Measurements from ENCODE around the gene ADGRE2.

ADGRE2 gene

GRCh38 chr19:14718522-14719116, 59.7 kb downstream of the ADGRE2 start:
- Histone ChIP-seq H3K4ac (ENCODE audit: low read length) (no peak overlapping the region), H4K8ac (ENCODE audit: low read depth, low read length) (no peak overlapping the region), H3K4me1 (ENCODE audit: control insufficient read depth in 2 of 2, insufficient read depth in 1 of 2, low read depth in 1 of 2, low read length in 2 of 2) (no peaks in the 10 kb centered on the region), H3K9me3 (replicated peaks in 1 of 2; ENCODE audit: control insufficient read depth in 2 of 2, insufficient read depth in 1 of 2, low read depth in 1 of 2, low read length in 2 of 2) (peaks cover 47 to 92% of the 10 kb centered on the region in 2 donors), H2AK5ac (ENCODE audit: low read depth, low read length) (no peak overlapping the region), H3K4me2 (ENCODE audit: insufficient read depth, low read length, poor library complexity, severe bottlenecking) (no peak overlapping the region), H3K4me3 (ENCODE audit: low read length in 2 of 2) (no peak overlapping the region), H3K18ac (ENCODE audit: low read length) (no peak overlapping the region), H2BK15ac (ENCODE audit: low read length) (no peak overlapping the region), H3K9ac (ENCODE audit: low read depth, low read length, poor library complexity) (no peak overlapping the region), H2BK5ac (ENCODE audit: low read length) (no peak overlapping the region), H2AFZ (ENCODE audit: low read length) (no peak overlapping the region), H2BK12ac (ENCODE audit: low read length) (no peak overlapping the region), H3K27me3 (ENCODE audit: control insufficient read depth in 3 of 3, insufficient read depth in 3 of 3, low read depth in 1 of 3, low read length in 3 of 3) (no peaks in the 10 kb centered on the region), H3K79me1 (ENCODE audit: low read depth, low read length) (no peaks in the 10 kb centered on the region), H2BK120ac (ENCODE audit: low read depth, low read length) (no peak overlapping the region), H3K36me3 (replicated peaks in 1 of 2; ENCODE audit: control insufficient read depth in 2 of 2, insufficient read depth in 2 of 2, low read length in 2 of 2) (peaks cover 28 to 84% of the 10 kb centered on the region in 2 donors), H3K27ac (replicated peaks; ENCODE audit: low read length) (no peak overlapping the region), H4K91ac (ENCODE audit: low read depth, low read length, poor library complexity) (no peak overlapping the region), H3K14ac (ENCODE audit: low read length) (no peak overlapping the region), H3K23ac (ENCODE audit: low read depth, low read length, poor library complexity) (no peak overlapping the region)
- no peak for DNase-seq (ENCODE audit: low spot score)
- no CpG with 5 or more reads among the region's 18 CpGs for WGBS, 2 donors (ENCODE audit: extremely low coverage in 2 of 2, insufficient read length in 2 of 2, insufficient replicate concordance in 1 of 2)

GRCh38 chr19:14715841-14716240, 62.5 kb downstream of the ADGRE2 start:
- H3K18ac ChIP-seq (ENCODE audit: low read length) = no peak overlapping the region
- no peak overlapping the region for H3K23ac ChIP-seq (ENCODE audit: low read depth, low read length, poor library complexity)
- no peak overlapping the region for H3K4ac ChIP-seq (ENCODE audit: low read length)
- H2AK5ac ChIP-seq (ENCODE audit: low read depth, low read length) = no peak overlapping the region
- no peak overlapping the region for H2BK12ac ChIP-seq (ENCODE audit: low read length)
- H3K4me1 ChIP-seq (ENCODE audit: control insufficient read depth in 2 of 2, insufficient read depth in 1 of 2, low read depth in 1 of 2, low read length in 2 of 2) = no peaks in the 10 kb centered on the region
- H3K27ac ChIP-seq (replicated peaks; ENCODE audit: low read length) = no peak overlapping the region
- H4K8ac ChIP-seq (ENCODE audit: low read depth, low read length) = no peak overlapping the region
- H3K14ac ChIP-seq (ENCODE audit: low read length) = no peak overlapping the region
- no peaks in the 10 kb centered on the region for H3K27me3 ChIP-seq (ENCODE audit: control insufficient read depth in 3 of 3, insufficient read depth in 3 of 3, low read depth in 1 of 3, low read length in 3 of 3)
- no peak overlapping the region for H2BK15ac ChIP-seq (ENCODE audit: low read length)
- H3K4me2 ChIP-seq (ENCODE audit: insufficient read depth, low read length, poor library complexity, severe bottlenecking) = no peak overlapping the region
- no CpG with 5 or more reads among the region's 4 CpGs for WGBS, 2 donors (ENCODE audit: extremely low coverage in 2 of 2, insufficient read length in 2 of 2, insufficient replicate concordance in 1 of 2)
- peaks cover 30 to 94% of the 10 kb centered on the region in 2 donors for H3K36me3 ChIP-seq (replicated peaks in 1 of 2; ENCODE audit: control insufficient read depth in 2 of 2, insufficient read depth in 2 of 2, low read length in 2 of 2)
- H4K91ac ChIP-seq (ENCODE audit: low read depth, low read length, poor library complexity) = no peak overlapping the region
- no peak overlapping the region for H3K4me3 ChIP-seq (ENCODE audit: low read length in 2 of 2)
- no peak overlapping the region for H2AFZ ChIP-seq (ENCODE audit: low read length)
- no peak overlapping the region for H3K9ac ChIP-seq (ENCODE audit: low read depth, low read length, poor library complexity)
- no peak overlapping the region for H2BK5ac ChIP-seq (ENCODE audit: low read length)
- no peaks in the 10 kb centered on the region for H3K79me1 ChIP-seq (ENCODE audit: low read depth, low read length)
- no peak for DNase-seq (ENCODE audit: low spot score)
- peaks cover 51 to 75% of the 10 kb centered on the region in 2 donors for H3K9me3 ChIP-seq (replicated peaks in 1 of 2; ENCODE audit: control insufficient read depth in 2 of 2, insufficient read depth in 1 of 2, low read depth in 1 of 2, low read length in 2 of 2)
- no peak overlapping the region for H2BK120ac ChIP-seq (ENCODE audit: low read depth, low read length)

- no peak overlapping the region for H2BK120ac ChIP-seq (ENCODE audit: low read depth, low read length)
- no peak overlapping the region for H3K23ac ChIP-seq (ENCODE audit: low read depth, low read length, poor library complexity)
- H2BK12ac ChIP-seq (ENCODE audit: low read length) = no peak overlapping the region
- H3K18ac ChIP-seq (ENCODE audit: low read length) = no peak overlapping the region
- H2BK15ac ChIP-seq (ENCODE audit: low read length) = no peak overlapping the region
- no peak overlapping the region for H2AFZ ChIP-seq (ENCODE audit: low read length)
- no peaks in the 10 kb centered on the region for H3K4me1 ChIP-seq (ENCODE audit: control insufficient read depth in 2 of 2, insufficient read depth in 1 of 2, low read depth in 1 of 2, low read length in 2 of 2)
- H2AK5ac ChIP-seq (ENCODE audit: low read depth, low read length) = no peak overlapping the region
- H3K27ac ChIP-seq (replicated peaks; ENCODE audit: low read length) = no peak overlapping the region
- no peak overlapping the region for H3K4ac ChIP-seq (ENCODE audit: low read length)
- H4K91ac ChIP-seq (ENCODE audit: low read depth, low read length, poor library complexity) = no peak overlapping the region
- H3K14ac ChIP-seq (ENCODE audit: low read length) = no peak overlapping the region
- no peak overlapping the region for H3K9ac ChIP-seq (ENCODE audit: low read depth, low read length, poor library complexity)
- no CpG with 5 or more reads among the region's 6 CpGs for WGBS, 2 donors (ENCODE audit: extremely low coverage in 2 of 2, insufficient read length in 2 of 2, insufficient replicate concordance in 1 of 2)
- no peak overlapping the region for H4K8ac ChIP-seq (ENCODE audit: low read depth, low read length)
- no peak overlapping the region for H3K4me2 ChIP-seq (ENCODE audit: insufficient read depth, low read length, poor library complexity, severe bottlenecking)
- peaks cover 14 to 26% of the 10 kb centered on the region in 2 donors for H3K9me3 ChIP-seq (replicated peaks in 1 of 2; ENCODE audit: control insufficient read depth in 2 of 2, insufficient read depth in 1 of 2, low read depth in 1 of 2, low read length in 2 of 2)
- H3K4me3 ChIP-seq (ENCODE audit: low read length in 2 of 2) = no peak overlapping the region
- H3K36me3 ChIP-seq (replicated peaks in 1 of 2; ENCODE audit: control insufficient read depth in 2 of 2, insufficient read depth in 2 of 2, low read length in 2 of 2) = peaks cover 49 to 94% of the 10 kb centered on the region in 2 donors
- DNase-seq (ENCODE audit: low spot score) = no peak
- H3K27me3 ChIP-seq (ENCODE audit: control insufficient read depth in 3 of 3, insufficient read depth in 3 of 3, low read depth in 1 of 3, low read length in 3 of 3) = no peaks in the 10 kb centered on the region
- no peaks in the 10 kb centered on the region for H3K79me1 ChIP-seq (ENCODE audit: low read depth, low read length)
- no peak overlapping the region for H2BK5ac ChIP-seq (ENCODE audit: low read length)
Observed at GRCh38 chr19:14704450-14704849, 73.9 kb downstream of the ADGRE2 start.

DNA sequence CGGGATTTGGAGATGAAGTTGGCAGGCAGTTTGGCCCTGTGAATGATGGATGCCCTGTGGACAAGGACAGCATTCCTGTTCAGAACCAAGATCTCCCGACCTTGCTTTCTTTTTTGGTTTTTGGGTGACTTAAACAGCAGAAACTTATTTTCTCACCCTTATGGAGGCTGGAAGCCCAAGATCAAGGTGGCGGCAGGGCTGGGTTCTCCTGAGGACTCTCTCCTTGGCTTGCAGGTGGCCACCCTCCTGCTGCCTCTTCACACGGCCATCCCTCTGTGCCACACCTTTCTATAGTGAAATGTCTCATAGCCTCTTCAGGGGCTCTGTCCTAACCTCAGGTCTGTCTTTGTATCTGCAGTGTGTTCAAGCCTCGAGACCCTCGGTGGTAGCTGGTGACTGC, 74.5 kb downstream of the ADGRE2 start:
- no peak overlapping the region for H2AK5ac ChIP-seq (ENCODE audit: low read depth, low read length)
- no CpG with 5 or more reads among the region's 6 CpGs for WGBS, 2 donors (ENCODE audit: extremely low coverage in 2 of 2, insufficient read length in 2 of 2, insufficient replicate concordance in 1 of 2)
- H3K4me3 ChIP-seq (ENCODE audit: low read length in 2 of 2) = no peak overlapping the region
- no peak overlapping the region for H2AFZ ChIP-seq (ENCODE audit: low read length)
- no peak overlapping the region for H2BK5ac ChIP-seq (ENCODE audit: low read length)
- peaks cover 2% of the 10 kb centered on the region for H3K79me1 ChIP-seq (ENCODE audit: low read depth, low read length)
- no peak overlapping the region for H2BK15ac ChIP-seq (ENCODE audit: low read length)
- H3K18ac ChIP-seq (ENCODE audit: low read length) = no peak overlapping the region
- H2BK120ac ChIP-seq (ENCODE audit: low read depth, low read length) = no peak overlapping the region
- H3K27ac ChIP-seq (replicated peaks; ENCODE audit: low read length) = no peak overlapping the region
- H3K36me3 ChIP-seq (replicated peaks in 1 of 2; ENCODE audit: control insufficient read depth in 2 of 2, insufficient read depth in 2 of 2, low read length in 2 of 2) = peaks cover 50 to 94% of the 10 kb centered on the region in 2 donors
- H3K14ac ChIP-seq (ENCODE audit: low read length) = no peak overlapping the region
- H3K4me2 ChIP-seq (ENCODE audit: insufficient read depth, low read length, poor library complexity, severe bottlenecking) = no peak overlapping the region
- no peaks in the 10 kb centered on the region for H3K4me1 ChIP-seq (ENCODE audit: control insufficient read depth in 2 of 2, insufficient read depth in 1 of 2, low read depth in 1 of 2, low read length in 2 of 2)
- H4K8ac ChIP-seq (ENCODE audit: low read depth, low read length) = no peak overlapping the region
- no peak for DNase-seq (ENCODE audit: low spot score)
- no peak overlapping the region for H3K9ac ChIP-seq (ENCODE audit: low read depth, low read length, poor library complexity)
- peaks cover 14 to 26% of the 10 kb centered on the region in 2 donors for H3K9me3 ChIP-seq (replicated peaks in 1 of 2; ENCODE audit: control insufficient read depth in 2 of 2, insufficient read depth in 1 of 2, low read depth in 1 of 2, low read length in 2 of 2)
- H4K91ac ChIP-seq (ENCODE audit: low read depth, low read length, poor library complexity) = no peak overlapping the region
- no peak overlapping the region for H2BK12ac ChIP-seq (ENCODE audit: low read length)
- H3K4ac ChIP-seq (ENCODE audit: low read length) = no peak overlapping the region
- H3K27me3 ChIP-seq (ENCODE audit: control insufficient read depth in 3 of 3, insufficient read depth in 3 of 3, low read depth in 1 of 3, low read length in 3 of 3) = no peaks in the 10 kb centered on the region
- no peak overlapping the region for H3K23ac ChIP-seq (ENCODE audit: low read depth, low read length, poor library complexity)
